WTC11 (cell line): Measurements from ENCODE around the gene SPSB4. TPM values are rescaled to one million over a fixed set of nuclear protein-coding genes. Genes with fewer than 3 reads are reported as not detected.

Experiments
- ATAC-seq: fragments of 200-7000 bp; cut with Tn5 transposase; 2 replicates; pipeline ENCODE4 v1.10.0; 2021; ENCODE audit warnings: mild to moderate bottlenecking, moderate library complexity
- CTCF ChIA-PET: fragments of 300-600 bp; sonication (Branson Sonifier 250); formaldehyde crosslinking; loops from one replicate; lab custom pipeline; 2021; ENCODE audit warnings: antibody characterized with exemption; lab: Charles Lee
- POLR2A ChIA-PET: fragments of 350-600 bp; sonication (Branson Sonifier 250); formaldehyde crosslinking; loops from one replicate; lab custom pipeline; 2021; ENCODE audit warnings: antibody characterized with exemption; lab: Charles Lee
- DNase-seq: peaks from one replicate; pipeline ENCODE4 v3.0.0; 2021; ENCODE audit warnings: low spot score
- H3K27ac Mint-ChIP-seq: 2 replicates; pipeline ENCODE4 v1.8.0; 2021; ENCODE audit warnings: mixed read lengths
- H3K27me3 Mint-ChIP-seq: 2 replicates; pipeline ENCODE4 v1.8.0; 2021; ENCODE audit warnings: low read depth, mild to moderate bottlenecking, moderate library complexity, mixed read lengths
- H3K36me3 Mint-ChIP-seq: 2 replicates; pipeline ENCODE4 v1.8.0; 2021; ENCODE audit warnings: mixed read lengths
- H3K4me1 Mint-ChIP-seq: 2 replicates; pipeline ENCODE4 v1.8.0; 2022; ENCODE audit warnings: mixed read lengths
- H3K4me3 Mint-ChIP-seq: 2 replicates; pipeline ENCODE4 v1.8.0; 2021; ENCODE audit warnings: mild to moderate bottlenecking, moderate library complexity, mixed read lengths
- H3K9me3 Mint-ChIP-seq: 2 replicates; pipeline ENCODE4 v1.8.0; 2021; ENCODE audit warnings: mixed read lengths
- FOXK1 ChIP-seq: sonication (generic); formaldehyde crosslinking; IDR thresholded peaks from 2 replicates; pipeline ENCODE4 v1.8.0; 2022; ENCODE audit warnings: mild to moderate bottlenecking, moderate library complexity, missing genetic modification reagents
- FOXP4 ChIP-seq: sonication (generic); formaldehyde crosslinking; IDR thresholded peaks from 2 replicates; pipeline ENCODE4 v1.8.0; 2022; ENCODE audit warnings: mild to moderate bottlenecking, missing genetic modification reagents
- HMGA2 ChIP-seq: fragments of 250-450 bp; sonication (Bioruptor Pico); IDR thresholded peaks from 2 replicates; pipeline ENCODE4 v1.4.0; 2021; ENCODE audit warnings: mild to moderate bottlenecking, moderate library complexity
- HMGXB4 ChIP-seq: sonication (generic); formaldehyde crosslinking; IDR thresholded peaks from 2 replicates; pipeline ENCODE4 v1.8.1; 2023; ENCODE audit warnings: mild to moderate bottlenecking, moderate library complexity, missing genetic modification reagents
- NFYB ChIP-seq: sonication (generic); formaldehyde crosslinking; conservative IDR thresholded peaks from 2 replicates; pipeline ENCODE4 v1.8.0; 2022; ENCODE audit warnings: low read depth, missing genetic modification reagents
- NR1H2 ChIP-seq: sonication (generic); formaldehyde crosslinking; IDR thresholded peaks from 2 replicates; pipeline ENCODE4 v1.9.0; 2021; ENCODE audit warnings: mild to moderate bottlenecking, moderate library complexity, missing genetic modification reagents
- NR2C2 ChIP-seq: sonication (generic); formaldehyde crosslinking; IDR thresholded peaks from 2 replicates; pipeline ENCODE4 v1.8.0; 2022; ENCODE audit warnings: mild to moderate bottlenecking, missing genetic modification reagents
- TCF7 ChIP-seq: sonication (generic); formaldehyde crosslinking; IDR thresholded peaks from 2 replicates; pipeline ENCODE4 v1.8.0; 2022; ENCODE audit warnings: mild to moderate bottlenecking, low read depth, missing genetic modification reagents, moderate library complexity
- TEAD1 ChIP-seq: sonication (generic); formaldehyde crosslinking; IDR thresholded peaks from 2 replicates; pipeline ENCODE4 v1.8.0; 2022; ENCODE audit warnings: mild to moderate bottlenecking, missing genetic modification reagents
- ZNF121 ChIP-seq: sonication (generic); formaldehyde crosslinking; IDR thresholded peaks from 2 replicates; pipeline ENCODE4 v1.8.0; 2023; ENCODE audit warnings: missing genetic modification reagents
- ZNF232 ChIP-seq: sonication (generic); formaldehyde crosslinking; IDR thresholded peaks from 2 replicates; pipeline ENCODE4 v1.8.0; 2022; ENCODE audit warnings: mild to moderate bottlenecking, missing genetic modification reagents
- total RNA-seq: library from RNA; stranded (reverse); gene quantifications from 3 replicates; pipeline ENCODE4 v1.2.3, GENCODE V29; 2021
- TF ChIP-seq, protein P1 (sequence below): fragments of 250-450 bp; sonication (Bioruptor Pico); IDR thresholded peaks from 2 replicates; pipeline ENCODE4 v1.9.0; 2021; ENCODE audit warnings: mild to moderate bottlenecking, borderline replicate concordance
- TF ChIP-seq, protein P2 (sequence below): sonication (generic); formaldehyde crosslinking; IDR thresholded peaks from 2 replicates; pipeline ENCODE4 v1.8.1; 2023; ENCODE audit warnings: mild to moderate bottlenecking, missing genetic modification reagents, borderline replicate concordance
- TF ChIP-seq, protein P3 (sequence below): sonication (generic); formaldehyde crosslinking; conservative IDR thresholded peaks from 2 replicates; pipeline ENCODE4 v1.8.1; 2022; ENCODE audit warnings: mild to moderate bottlenecking, missing genetic modification reagents
- TF ChIP-seq, protein P4 (sequence below): sonication (generic); formaldehyde crosslinking; IDR thresholded peaks from 2 replicates; pipeline ENCODE4 v1.8.0; 2022; ENCODE audit warnings: mild to moderate bottlenecking, missing genetic modification reagents
- TF ChIP-seq, protein P5 (sequence below): sonication (generic); formaldehyde crosslinking; IDR thresholded peaks from 2 replicates; pipeline ENCODE4 v1.8.0; 2022; ENCODE audit warnings: mild to moderate bottlenecking, missing genetic modification reagents
- TF ChIP-seq, protein P6 (sequence below): sonication (generic); formaldehyde crosslinking; IDR thresholded peaks from 2 replicates; pipeline ENCODE4 v1.8.0; 2022; ENCODE audit warnings: missing genetic modification reagents

Gene SPSB4
- total RNA-seq, 1 experiment from 2014 or later = 19.7 TPM

DNA sequence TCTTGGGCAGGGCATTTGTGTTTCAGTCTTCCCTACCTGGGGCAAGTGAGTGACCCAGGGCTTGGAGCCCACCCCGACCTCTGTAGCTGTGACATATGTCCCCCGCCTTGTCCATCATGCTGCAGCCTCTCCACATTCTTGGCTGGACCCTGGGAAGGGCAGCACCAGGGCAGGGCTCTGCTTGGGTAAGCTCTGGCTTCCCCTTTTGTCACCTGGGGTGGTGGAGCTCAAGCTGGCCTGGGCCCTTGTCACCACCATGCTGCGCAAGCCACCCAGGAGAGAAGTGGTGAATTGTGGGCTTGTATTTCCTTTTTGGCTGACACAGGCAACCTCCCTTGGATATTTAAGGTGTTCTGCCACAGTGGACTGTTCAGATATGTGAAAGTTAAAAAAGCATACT lies 29.3 kb downstream of the SPSB4 start (continued):
- TF ChIP-seq, protein P1, sequence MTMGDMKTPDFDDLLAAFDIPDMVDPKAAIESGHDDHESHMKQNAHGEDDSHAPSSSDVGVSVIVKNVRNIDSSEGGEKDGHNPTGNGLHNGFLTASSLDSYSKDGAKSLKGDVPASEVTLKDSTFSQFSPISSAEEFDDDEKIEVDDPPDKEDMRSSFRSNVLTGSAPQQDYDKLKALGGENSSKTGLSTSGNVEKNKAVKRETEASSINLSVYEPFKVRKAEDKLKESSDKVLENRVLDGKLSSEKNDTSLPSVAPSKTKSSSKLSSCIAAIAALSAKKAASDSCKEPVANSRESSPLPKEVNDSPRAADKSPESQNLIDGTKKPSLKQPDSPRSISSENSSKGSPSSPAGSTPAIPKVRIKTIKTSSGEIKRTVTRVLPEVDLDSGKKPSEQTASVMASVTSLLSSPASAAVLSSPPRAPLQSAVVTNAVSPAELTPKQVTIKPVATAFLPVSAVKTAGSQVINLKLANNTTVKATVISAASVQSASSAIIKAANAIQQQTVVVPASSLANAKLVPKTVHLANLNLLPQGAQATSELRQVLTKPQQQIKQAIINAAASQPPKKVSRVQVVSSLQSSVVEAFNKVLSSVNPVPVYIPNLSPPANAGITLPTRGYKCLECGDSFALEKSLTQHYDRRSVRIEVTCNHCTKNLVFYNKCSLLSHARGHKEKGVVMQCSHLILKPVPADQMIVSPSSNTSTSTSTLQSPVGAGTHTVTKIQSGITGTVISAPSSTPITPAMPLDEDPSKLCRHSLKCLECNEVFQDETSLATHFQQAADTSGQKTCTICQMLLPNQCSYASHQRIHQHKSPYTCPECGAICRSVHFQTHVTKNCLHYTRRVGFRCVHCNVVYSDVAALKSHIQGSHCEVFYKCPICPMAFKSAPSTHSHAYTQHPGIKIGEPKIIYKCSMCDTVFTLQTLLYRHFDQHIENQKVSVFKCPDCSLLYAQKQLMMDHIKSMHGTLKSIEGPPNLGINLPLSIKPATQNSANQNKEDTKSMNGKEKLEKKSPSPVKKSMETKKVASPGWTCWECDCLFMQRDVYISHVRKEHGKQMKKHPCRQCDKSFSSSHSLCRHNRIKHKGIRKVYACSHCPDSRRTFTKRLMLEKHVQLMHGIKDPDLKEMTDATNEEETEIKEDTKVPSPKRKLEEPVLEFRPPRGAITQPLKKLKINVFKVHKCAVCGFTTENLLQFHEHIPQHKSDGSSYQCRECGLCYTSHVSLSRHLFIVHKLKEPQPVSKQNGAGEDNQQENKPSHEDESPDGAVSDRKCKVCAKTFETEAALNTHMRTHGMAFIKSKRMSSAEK = no peak
- TF ChIP-seq FOXP4 (no peak), NFYB (no peak), FOXK1 (CRISPR knock-in tag) (no peak)
- TF ChIP-seq, protein P2, sequence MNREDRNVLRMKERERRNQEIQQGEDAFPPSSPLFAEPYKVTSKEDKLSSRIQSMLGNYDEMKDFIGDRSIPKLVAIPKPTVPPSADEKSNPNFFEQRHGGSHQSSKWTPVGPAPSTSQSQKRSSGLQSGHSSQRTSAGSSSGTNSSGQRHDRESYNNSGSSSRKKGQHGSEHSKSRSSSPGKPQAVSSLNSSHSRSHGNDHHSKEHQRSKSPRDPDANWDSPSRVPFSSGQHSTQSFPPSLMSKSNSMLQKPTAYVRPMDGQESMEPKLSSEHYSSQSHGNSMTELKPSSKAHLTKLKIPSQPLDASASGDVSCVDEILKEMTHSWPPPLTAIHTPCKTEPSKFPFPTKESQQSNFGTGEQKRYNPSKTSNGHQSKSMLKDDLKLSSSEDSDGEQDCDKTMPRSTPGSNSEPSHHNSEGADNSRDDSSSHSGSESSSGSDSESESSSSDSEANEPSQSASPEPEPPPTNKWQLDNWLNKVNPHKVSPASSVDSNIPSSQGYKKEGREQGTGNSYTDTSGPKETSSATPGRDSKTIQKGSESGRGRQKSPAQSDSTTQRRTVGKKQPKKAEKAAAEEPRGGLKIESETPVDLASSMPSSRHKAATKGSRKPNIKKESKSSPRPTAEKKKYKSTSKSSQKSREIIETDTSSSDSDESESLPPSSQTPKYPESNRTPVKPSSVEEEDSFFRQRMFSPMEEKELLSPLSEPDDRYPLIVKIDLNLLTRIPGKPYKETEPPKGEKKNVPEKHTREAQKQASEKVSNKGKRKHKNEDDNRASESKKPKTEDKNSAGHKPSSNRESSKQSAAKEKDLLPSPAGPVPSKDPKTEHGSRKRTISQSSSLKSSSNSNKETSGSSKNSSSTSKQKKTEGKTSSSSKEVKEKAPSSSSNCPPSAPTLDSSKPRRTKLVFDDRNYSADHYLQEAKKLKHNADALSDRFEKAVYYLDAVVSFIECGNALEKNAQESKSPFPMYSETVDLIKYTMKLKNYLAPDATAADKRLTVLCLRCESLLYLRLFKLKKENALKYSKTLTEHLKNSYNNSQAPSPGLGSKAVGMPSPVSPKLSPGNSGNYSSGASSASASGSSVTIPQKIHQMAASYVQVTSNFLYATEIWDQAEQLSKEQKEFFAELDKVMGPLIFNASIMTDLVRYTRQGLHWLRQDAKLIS (CRISPR knock-in tag) = no peak
- TF ChIP-seq, protein P3, sequence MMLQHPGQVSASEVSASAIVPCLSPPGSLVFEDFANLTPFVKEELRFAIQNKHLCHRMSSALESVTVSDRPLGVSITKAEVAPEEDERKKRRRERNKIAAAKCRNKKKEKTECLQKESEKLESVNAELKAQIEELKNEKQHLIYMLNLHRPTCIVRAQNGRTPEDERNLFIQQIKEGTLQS (CRISPR knock-in tag) = no peak
- TF ChIP-seq, protein P4, sequence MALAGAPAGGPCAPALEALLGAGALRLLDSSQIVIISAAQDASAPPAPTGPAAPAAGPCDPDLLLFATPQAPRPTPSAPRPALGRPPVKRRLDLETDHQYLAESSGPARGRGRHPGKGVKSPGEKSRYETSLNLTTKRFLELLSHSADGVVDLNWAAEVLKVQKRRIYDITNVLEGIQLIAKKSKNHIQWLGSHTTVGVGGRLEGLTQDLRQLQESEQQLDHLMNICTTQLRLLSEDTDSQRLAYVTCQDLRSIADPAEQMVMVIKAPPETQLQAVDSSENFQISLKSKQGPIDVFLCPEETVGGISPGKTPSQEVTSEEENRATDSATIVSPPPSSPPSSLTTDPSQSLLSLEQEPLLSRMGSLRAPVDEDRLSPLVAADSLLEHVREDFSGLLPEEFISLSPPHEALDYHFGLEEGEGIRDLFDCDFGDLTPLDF = no peak
- TF ChIP-seq, all 79 proteins: peak for 0

- DNase-seq = peak; percentile 84
- H3K27ac Mint-ChIP-seq = peak overlapping the region; percentile 45; the same call in 1 of the 2 replicates
- H3K36me3 Mint-ChIP-seq = no peaks in the 10 kb centered on the region
- POLR2A ChIA-PET = interaction anchor here (1.2 kb wide), 1 partner anchor 10 kb away, joined by 4 read pairs; no protein-coding TSS in a partner anchor
- no peaks in the 10 kb centered on the region for H3K9me3 Mint-ChIP-seq
- peak; percentile 75 for ATAC-seq
- H3K4me3 Mint-ChIP-seq = no peak overlapping the region; the same call in 1 of the 2 replicates
- H3K4me1 Mint-ChIP-seq = peaks cover 97% of the 10 kb centered on the region
- no peaks in the 10 kb centered on the region for H3K27me3 Mint-ChIP-seq
- CTCF ChIA-PET = interaction anchor here (1.1 to 2.4 kb wide), 3 partner anchors 25 to 31 kb away, joined by 6 to 16 read pairs (median 9); partner anchors contain the start of gene SPSB4
- TF ChIP-seq ZNF121 (CRISPR knock-in tag) (no peak), NR2C2 (CRISPR knock-in tag) (no peak), HMGXB4 (CRISPR knock-in tag) (no peak), HMGA2 (CRISPR knock-in tag) (no peak), TEAD1 (CRISPR knock-in tag) (peak; percentile 100), FOXK1 (CRISPR knock-in tag) (0 out of 2 replicates have a peak, but pooled peaks have one; percentile 28), TCF7 (CRISPR knock-in tag) (no peak), ZNF232 (CRISPR knock-in tag) (no peak), NR1H2 (CRISPR knock-in tag) (no peak)
- TF ChIP-seq, protein P5, sequence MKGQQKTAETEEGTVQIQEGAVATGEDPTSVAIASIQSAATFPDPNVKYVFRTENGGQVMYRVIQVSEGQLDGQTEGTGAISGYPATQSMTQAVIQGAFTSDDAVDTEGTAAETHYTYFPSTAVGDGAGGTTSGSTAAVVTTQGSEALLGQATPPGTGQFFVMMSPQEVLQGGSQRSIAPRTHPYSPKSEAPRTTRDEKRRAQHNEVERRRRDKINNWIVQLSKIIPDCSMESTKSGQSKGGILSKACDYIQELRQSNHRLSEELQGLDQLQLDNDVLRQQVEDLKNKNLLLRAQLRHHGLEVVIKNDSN (CRISPR knock-in tag) = no peak
- TF ChIP-seq, protein P6, sequence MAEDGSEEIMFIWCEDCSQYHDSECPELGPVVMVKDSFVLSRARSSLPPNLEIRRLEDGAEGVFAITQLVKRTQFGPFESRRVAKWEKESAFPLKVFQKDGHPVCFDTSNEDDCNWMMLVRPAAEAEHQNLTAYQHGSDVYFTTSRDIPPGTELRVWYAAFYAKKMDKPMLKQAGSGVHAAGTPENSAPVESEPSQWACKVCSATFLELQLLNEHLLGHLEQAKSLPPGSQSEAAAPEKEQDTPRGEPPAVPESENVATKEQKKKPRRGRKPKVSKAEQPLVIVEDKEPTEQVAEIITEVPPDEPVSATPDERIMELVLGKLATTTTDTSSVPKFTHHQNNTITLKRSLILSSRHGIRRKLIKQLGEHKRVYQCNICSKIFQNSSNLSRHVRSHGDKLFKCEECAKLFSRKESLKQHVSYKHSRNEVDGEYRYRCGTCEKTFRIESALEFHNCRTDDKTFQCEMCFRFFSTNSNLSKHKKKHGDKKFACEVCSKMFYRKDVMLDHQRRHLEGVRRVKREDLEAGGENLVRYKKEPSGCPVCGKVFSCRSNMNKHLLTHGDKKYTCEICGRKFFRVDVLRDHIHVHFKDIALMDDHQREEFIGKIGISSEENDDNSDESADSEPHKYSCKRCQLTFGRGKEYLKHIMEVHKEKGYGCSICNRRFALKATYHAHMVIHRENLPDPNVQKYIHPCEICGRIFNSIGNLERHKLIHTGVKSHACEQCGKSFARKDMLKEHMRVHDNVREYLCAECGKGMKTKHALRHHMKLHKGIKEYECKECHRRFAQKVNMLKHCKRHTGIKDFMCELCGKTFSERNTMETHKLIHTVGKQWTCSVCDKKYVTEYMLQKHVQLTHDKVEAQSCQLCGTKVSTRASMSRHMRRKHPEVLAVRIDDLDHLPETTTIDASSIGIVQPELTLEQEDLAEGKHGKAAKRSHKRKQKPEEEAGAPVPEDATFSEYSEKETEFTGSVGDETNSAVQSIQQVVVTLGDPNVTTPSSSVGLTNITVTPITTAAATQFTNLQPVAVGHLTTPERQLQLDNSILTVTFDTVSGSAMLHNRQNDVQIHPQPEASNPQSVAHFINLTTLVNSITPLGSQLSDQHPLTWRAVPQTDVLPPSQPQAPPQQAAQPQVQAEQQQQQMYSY = no peak
These were observed 30.1 kb downstream of the SPSB4 start for GRCh38 chr3:141081141-141081795.
